Activated T-cell treated with anti-CD3 and anti-CD28 coated beads for 1 hour (primary cell): Measurements from ENCODE around the gene AMIGO3.

ENCODE experiments used
- DNase-seq: peaks from one replicate; pipeline ENCODE4 v3.0.0-alpha.2; 2020; ENCODE audit warnings: low read depth

The AMIGO3 gene

DNA sequence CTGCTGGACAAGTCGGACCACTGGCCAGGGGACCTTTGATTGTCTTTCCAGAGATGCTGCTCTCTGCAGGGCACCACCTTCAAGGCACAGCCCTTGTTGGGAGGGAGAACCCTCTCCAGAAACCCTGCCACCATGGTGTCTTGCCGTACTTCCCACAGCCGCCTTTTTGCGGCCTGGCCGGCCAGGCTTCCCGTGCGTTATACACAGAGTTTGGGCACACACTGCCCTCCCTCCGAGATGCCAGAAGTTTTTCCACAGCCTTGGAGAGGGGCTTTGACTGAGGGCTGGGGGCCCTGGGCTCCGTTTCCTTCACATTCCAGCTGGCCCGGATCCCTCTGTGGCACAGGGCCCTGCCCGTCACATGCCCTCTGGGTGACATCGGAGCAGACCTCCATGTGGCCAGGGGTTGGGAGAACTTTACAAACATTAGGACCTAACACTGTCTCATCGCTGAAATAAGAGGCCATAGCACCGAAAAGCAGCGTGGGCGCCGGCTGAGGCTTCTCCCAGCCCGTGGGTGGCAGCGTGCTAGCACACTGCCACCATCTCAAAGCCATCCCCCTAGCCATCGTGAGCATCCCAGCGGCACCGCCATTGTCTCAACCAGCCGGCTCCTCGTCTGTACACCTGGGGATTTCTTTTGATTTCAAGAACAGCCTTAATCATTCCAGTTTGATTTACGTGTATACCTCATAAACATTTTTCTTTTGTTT lies 51.6 kb downstream of the AMIGO3 start:
- DNase-seq, result no peak
